Spleen (tissue), 11 donors: ENCODE data around the gene PGP. TPM values are rescaled to one million over a fixed set of nuclear protein-coding genes. Genes with fewer than 3 reads are reported as not detected.

Experiments used
- DNase-seq: peaks from one replicate; pipeline ENCODE4 v3.0.0-alpha.2; 2020
- H3K27ac ChIP-seq, 8 donors: fragments of 200-600 bp; sonication (generic) in 7 of 8; 1 replicate in 4 of 8; 2 replicates in 4 of 8; pipeline versions ENCODE4 v1.5.0 to v1.8.0; 2016 to 2021; ENCODE audit warnings: inconsistent platforms in 4 of 8, mild to moderate bottlenecking in 4 of 8, moderate library complexity in 1 of 8
- H3K27me3 ChIP-seq, 7 donors: fragments of 200-600 bp; sonication (generic) in 6 of 7; replicated peaks in 1 of 7; 1 replicate in 4 of 7; 2 replicates in 3 of 7; pipeline versions ENCODE4 v1.5.0 to v1.8.0; 2016 to 2021; ENCODE audit warnings: inconsistent platforms in 3 of 7, mild to moderate bottlenecking in 1 of 7
- H3K36me3 ChIP-seq, 6 donors: fragments of 200-600 bp; sonication (generic) in 5 of 6; 1 replicate in 4 of 6; 2 replicates in 2 of 6; pipeline versions ENCODE4 v1.5.0 to v1.8.0; 2016 to 2021; ENCODE audit warnings: inconsistent platforms in 2 of 6
- H3K4me1 ChIP-seq, 6 donors: fragments of 200-600 bp; sonication (generic) in 5 of 6; 1 replicate in 3 of 6; 2 replicates in 3 of 6; pipeline versions ENCODE4 v1.5.0 to v1.8.0; 2016 to 2021; ENCODE audit warnings: inconsistent platforms in 3 of 6
- H3K4me3 ChIP-seq, 8 donors: fragments of 200-600 bp; sonication (generic) in 7 of 8; 1 replicate in 4 of 8; 2 replicates in 4 of 8; pipeline versions ENCODE4 v1.5.0 to v1.8.0; 2016 to 2021; ENCODE audit warnings: inconsistent platforms in 4 of 8, mild to moderate bottlenecking in 4 of 8, moderate library complexity in 2 of 8
- H3K9me3 ChIP-seq, 8 donors: fragments of 200-600 bp; sonication (generic) in 7 of 8; 1 replicate in 4 of 8; 2 replicates in 4 of 8; pipeline versions ENCODE4 v1.5.0 to v1.8.0; 2016 to 2021; ENCODE audit warnings: inconsistent platforms in 4 of 8
- POLR2A ChIP-seq, 3 donors: fragments of 450-650 bp; IDR thresholded peaks; one replicate each; pipeline ENCODE4 v1.5.1; 2017; ENCODE audit warnings: antibody characterized with exemption in 3 of 3, mild to moderate bottlenecking in 1 of 3
- POLR2AphosphoS5 ChIP-seq, 3 donors: sonication (generic); formaldehyde crosslinking; IDR thresholded peaks; one replicate each; pipeline ENCODE4 v1.5.1; 2017; ENCODE audit warnings: antibody characterized with exemption in 3 of 3
- WGBS, 5 donors: extraction: QIAGEN DNeasy Blood & Tissue Kit in 3 of 5; methylation state at CpG; one replicate each; pipeline versions ENCODE4 v1.1.5 to v1.1.7; 2013 to 2018; 5-methylcytosine and 5-hydroxymethylcytosine counted together
- intact Hi-C: fragments of 100-400 bp; cut with DNase I; formaldehyde crosslinking; loops from one replicate; pipeline ENCODE4 v1.15.0; 2023; ENCODE audit warnings: low total_unique reads
- polyA plus RNA-seq, 3 donors: library from polyadenylated mRNA; stranded (reverse); fragments of 200-250 nt; gene quantifications; one replicate each; pipeline ENCODE4 v1.2.1, GENCODE V29; 2013
- total RNA-seq, 7 donors: library from RNA; depleted of rRNA in 3 of 7; stranded (reverse); fragments of >200 nt in 3 of 7; fragmentation: NEBNext Ultra II Directional in 4 of 7; extraction: Animal tissue kit (Norgen Biotek cat#: 25700) in 4 of 7; gene quantifications; one replicate each; pipeline versions ENCODE4 v1.1.0 to v1.2.1, GENCODE V29; 2016 to 2021
- TF ChIP-seq, protein P1 (sequence below), 11 experiments: fragments of 200-600 bp in 7 of 11; fragments of 450-650 bp in 4 of 11; sonication (generic) in 4 of 11; IDR thresholded peaks in 8 of 11; conservative IDR thresholded peaks in 3 of 11; 1 replicate in 7 of 11; 2 replicates in 4 of 11; pipeline versions ENCODE4 v1.4.0 to v1.8.0; 2016 to 2021; ENCODE audit warnings: antibody characterized with exemption in 11 of 11, inconsistent platforms in 4 of 11, mild to moderate bottlenecking in 1 of 11
- donor health status: healthy with polysubstance abuse.
- donor health status: DM: no; HTN: no; CAD: no; lungs with moderate emphysema.
- donor health status: DM: no; HTN: no; CAD: no.
- donor health status: Bipolar disorder and iron deficiency.
- donor health status: healthy.
- donor health status: DM: no; HTN: no; CAD: no.
- donor health status: DM: yes; HTN: yes; CAD: no.

PGP gene
- total and polyA plus RNA-seq, 10 donors = 9.3 to 20.2 (median 13.7) TPM

DNA sequence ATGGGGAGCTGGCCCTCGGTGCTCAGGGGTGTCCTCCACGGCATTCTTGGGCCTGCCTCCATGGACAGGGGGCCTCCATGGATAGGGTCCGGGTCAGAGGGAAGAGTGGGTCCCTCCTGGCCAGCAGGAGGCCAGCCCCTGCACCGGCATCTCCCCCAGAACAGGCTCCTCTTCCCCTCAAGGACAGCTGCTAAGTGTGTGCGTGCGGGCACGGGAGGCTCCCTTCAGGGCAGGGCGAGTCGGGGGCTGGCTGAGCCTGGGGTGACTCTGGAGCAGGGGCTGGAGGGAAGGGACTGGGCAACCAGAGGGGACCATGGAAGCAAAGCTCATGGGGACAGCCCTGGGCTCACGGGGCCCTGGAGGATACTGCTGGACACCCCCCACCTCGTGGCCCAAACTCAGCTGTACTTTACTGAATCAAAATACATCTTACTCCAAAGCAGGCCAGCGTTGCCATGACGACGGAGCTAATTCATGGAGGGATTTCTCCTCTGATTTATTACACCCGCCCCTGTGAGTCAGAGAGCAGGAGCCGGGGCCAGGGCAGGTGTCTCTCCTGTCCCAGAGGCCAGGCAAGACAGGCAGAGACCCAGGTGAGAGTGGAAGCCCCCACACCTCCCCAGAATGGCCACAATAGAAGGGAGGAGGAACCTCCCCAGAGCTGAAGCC is 20.3 kb downstream of the PGP start:
- DNase-seq = no peak
- Histone ChIP-seq H3K4me3 (no peak overlapping the region), H3K27ac (no peak overlapping the region), H3K36me3 (no peaks in the 10 kb centered on the region), H3K4me1 (peaks cover 9 to 22% (median 17%) of the 10 kb centered on the region in 6 donors), H3K27me3 (peaks cover 9 to 58% (median 43%) of the 10 kb centered on the region in 7 donors), H3K9me3 (no peaks in the 10 kb centered on the region)
- 47 to 66% (median 60%) methylated on average over 10 to 16 of the region's 16 CpGs for WGBS, 5 donors
- TF ChIP-seq POLR2AphosphoS5 (IDR thresholded peaks at IDR 0.05) (no peak), POLR2A (IDR thresholded peaks at IDR 0.05) (no peak)
- TF ChIP-seq, protein P1, sequence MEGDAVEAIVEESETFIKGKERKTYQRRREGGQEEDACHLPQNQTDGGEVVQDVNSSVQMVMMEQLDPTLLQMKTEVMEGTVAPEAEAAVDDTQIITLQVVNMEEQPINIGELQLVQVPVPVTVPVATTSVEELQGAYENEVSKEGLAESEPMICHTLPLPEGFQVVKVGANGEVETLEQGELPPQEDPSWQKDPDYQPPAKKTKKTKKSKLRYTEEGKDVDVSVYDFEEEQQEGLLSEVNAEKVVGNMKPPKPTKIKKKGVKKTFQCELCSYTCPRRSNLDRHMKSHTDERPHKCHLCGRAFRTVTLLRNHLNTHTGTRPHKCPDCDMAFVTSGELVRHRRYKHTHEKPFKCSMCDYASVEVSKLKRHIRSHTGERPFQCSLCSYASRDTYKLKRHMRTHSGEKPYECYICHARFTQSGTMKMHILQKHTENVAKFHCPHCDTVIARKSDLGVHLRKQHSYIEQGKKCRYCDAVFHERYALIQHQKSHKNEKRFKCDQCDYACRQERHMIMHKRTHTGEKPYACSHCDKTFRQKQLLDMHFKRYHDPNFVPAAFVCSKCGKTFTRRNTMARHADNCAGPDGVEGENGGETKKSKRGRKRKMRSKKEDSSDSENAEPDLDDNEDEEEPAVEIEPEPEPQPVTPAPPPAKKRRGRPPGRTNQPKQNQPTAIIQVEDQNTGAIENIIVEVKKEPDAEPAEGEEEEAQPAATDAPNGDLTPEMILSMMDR (IDR thresholded peaks at IDR 0.05 in 8 of 11, conservative IDR thresholded peaks at IDR 0.05 in 3 of 11) = no peak
- intact Hi-C loops = no loop called here

GRCh38 chr16:2191446-2191706 is 23.3 kb downstream of the PGP start:
- 84 to 99% (median 90%) methylated on average over 10 to 11 of the region's 11 CpGs for WGBS, 5 donors
- intact Hi-C loops = no loop called here

GRCh38 chr16:2190659-2191445 is 23.8 kb downstream of the PGP start:
- 75 to 83% (median 80%) methylated on average over 16 to 25 of the region's 25 CpGs for WGBS, 5 donors
- Histone ChIP-seq H3K27ac (no peak overlapping the region), H3K36me3 (no peaks in the 10 kb centered on the region), H3K4me1 (peaks cover 7 to 12% (median 11%) of the 10 kb centered on the region in 6 donors), H3K27me3 (peaks cover 9 to 27% (median 21%) of the 10 kb centered on the region in 7 donors), H3K4me3 (no peak overlapping the region), H3K9me3 (no peaks in the 10 kb centered on the region)
- no peak for DNase-seq
- intact Hi-C loops = no loop called here
- TF ChIP-seq POLR2A (IDR thresholded peaks at IDR 0.05) (no peak), POLR2AphosphoS5 (IDR thresholded peaks at IDR 0.05) (no peak)
- TF ChIP-seq, protein P1 (IDR thresholded peaks at IDR 0.05 in 8 of 11, conservative IDR thresholded peaks at IDR 0.05 in 3 of 11) = no peak

More at GRCh38 chr16:2191446-2191706, 23.3 kb downstream of the PGP start:
- DNase-seq = no peak
- no peak overlapping the region for H3K4me3 ChIP-seq
- peaks cover 9 to 31% (median 25%) of the 10 kb centered on the region in 7 donors for H3K27me3 ChIP-seq
- peaks cover 9 to 15% (median 14%) of the 10 kb centered on the region in 6 donors for H3K4me1 ChIP-seq
- TF ChIP-seq, protein P1 (IDR thresholded peaks at IDR 0.05 in 8 of 11, conservative IDR thresholded peaks at IDR 0.05 in 3 of 11) = no peak
- TF ChIP-seq POLR2AphosphoS5 (IDR thresholded peaks at IDR 0.05) (no peak), POLR2A (IDR thresholded peaks at IDR 0.05) (no peak)
- H3K36me3 ChIP-seq = no peaks in the 10 kb centered on the region
- H3K9me3 ChIP-seq = no peaks in the 10 kb centered on the region
- no peak overlapping the region for H3K27ac ChIP-seq

DNA sequence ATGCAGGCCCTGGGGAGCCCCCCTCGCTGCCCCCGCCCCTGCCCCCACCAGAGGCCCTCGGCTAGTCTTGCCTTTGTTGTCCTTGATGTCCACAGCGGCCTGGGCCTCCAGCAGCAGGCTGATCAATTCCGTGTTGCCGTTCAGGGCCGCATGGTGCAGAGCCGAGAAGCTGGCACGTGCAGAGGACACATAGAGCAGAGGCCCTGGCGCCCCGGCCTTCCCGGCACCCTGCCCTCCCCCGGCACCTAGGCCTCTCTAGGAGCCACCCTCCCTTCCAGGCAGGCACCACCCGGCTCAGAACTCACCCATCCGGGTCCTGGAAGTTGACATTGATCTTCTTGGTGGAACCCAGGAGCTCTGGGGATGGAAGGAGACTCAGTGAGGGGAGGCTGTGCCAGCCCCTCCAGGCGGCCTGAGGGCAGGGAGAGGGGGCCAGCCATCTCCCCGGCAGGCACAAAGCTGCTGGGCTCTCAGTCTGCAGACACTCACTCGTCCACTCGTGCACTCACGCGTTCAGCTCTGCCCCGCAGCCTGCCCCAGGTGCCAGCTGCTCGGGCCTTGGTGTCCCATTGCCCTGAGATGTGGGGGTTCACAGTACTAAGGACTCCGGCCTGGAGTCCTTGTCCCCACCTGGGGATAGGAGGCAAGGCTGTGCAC is 24.5 kb downstream of the PGP start:
- DNase-seq = no peak
- Histone ChIP-seq H3K27ac (no peak overlapping the region), H3K27me3 (peaks cover 2 to 19% (median 14%) of the 10 kb centered on the region in 7 donors), H3K4me3 (no peak overlapping the region), H3K36me3 (no peaks in the 10 kb centered on the region), H3K4me1 (peaks cover 0 to 5% (median 4%) of the 10 kb centered on the region in 6 donors), H3K9me3 (no peaks in the 10 kb centered on the region)
- TF ChIP-seq POLR2A (IDR thresholded peaks at IDR 0.05) = no peak
- no peak for TF ChIP-seq POLR2AphosphoS5 (IDR thresholded peaks at IDR 0.05)
- TF ChIP-seq, protein P1 (IDR thresholded peaks at IDR 0.05 in 8 of 11, conservative IDR thresholded peaks at IDR 0.05 in 3 of 11) = no peak
- WGBS, 5 donors = 75 to 91% (median 87%) methylated on average over 10 to 24 of the region's 24 CpGs
- intact Hi-C loops = no loop called here
